ENCODE data around the gene ATRIP.

GRCh38 chr3:48408823-48409281, 37.7 kb upstream of the ATRIP start:
- no peak for TF ChIP-seq POLR2A (IDR thresholded peaks at IDR 0.05)
- no peak for TF ChIP-seq CTCF (IDR thresholded peaks at IDR 0.05)
